Large intestine (tissue), 3 donors: ENCODE results near the gene NFIC. TPM values are rescaled to one million over a fixed set of nuclear protein-coding genes. Genes with fewer than 3 reads are reported as not detected.
"Not testable (repeated sequence)": the region's sequence is repeated elsewhere in the genome, so short reads cannot be mapped to it uniquely, and the experiment has no call there.

Experiments
- DNase-seq, 2 donors: peaks; one replicate each; pipeline versions ENCODE4 v3.0.0 to v3.0.0-alpha.2; 2013
- H3K27ac ChIP-seq: one replicate; pipeline ENCODE4 v1.5.1; 2013; ENCODE audit warnings: low read length
- H3K27me3 ChIP-seq: 2 replicates; pipeline ENCODE4 v1.6.1; 2013; ENCODE audit warnings: low read length; ENCODE audit not compliant: control insufficient read depth, insufficient read depth
- H3K36me3 ChIP-seq: 2 replicates; pipeline ENCODE4 v1.6.1; 2013; ENCODE audit warnings: low read length; ENCODE audit not compliant: control insufficient read depth, insufficient read depth
- H3K4me1 ChIP-seq: one replicate; pipeline ENCODE4 v1.6.1; 2013; ENCODE audit warnings: low read length; ENCODE audit not compliant: control insufficient read depth, insufficient read depth
- H3K4me3 ChIP-seq: one replicate; pipeline ENCODE4 v1.5.1; 2013; ENCODE audit warnings: low read length
- H3K9me3 ChIP-seq: one replicate; pipeline ENCODE4 v1.6.1; 2013; ENCODE audit warnings: mild to moderate bottlenecking, low read depth, low read length, moderate library complexity; ENCODE audit not compliant: control insufficient read depth
- WGBS: methylation state at CpG from one replicate; pipeline ENCODE4 v1.1.5; 2013; ENCODE audit warnings: low lambda C conversion rate; ENCODE audit not compliant: insufficient coverage; 5-methylcytosine and 5-hydroxymethylcytosine counted together
- polyA plus RNA-seq: library from polyadenylated mRNA; unstranded; fragments of 120-200 nt; gene quantifications from one replicate; pipeline ENCODE4 v1.2.1, GENCODE V29; 2013

The NFIC gene
- polyA plus RNA-seq, 1 donor: 17.0 TPM

GRCh38 chr19:3430366-3430680 is 63.9 kb downstream of the NFIC start:
- H3K27me3 ChIP-seq, H3K4me3 ChIP-seq, DNase-seq, H3K27ac ChIP-seq, H3K9me3 ChIP-seq, H3K4me1 ChIP-seq: not testable (repeated sequence)
- peaks cover 18% of the 10 kb centered on the region for H3K36me3 ChIP-seq
- no CpG with 5 or more reads among the region's 5 CpGs for WGBS

DNA sequence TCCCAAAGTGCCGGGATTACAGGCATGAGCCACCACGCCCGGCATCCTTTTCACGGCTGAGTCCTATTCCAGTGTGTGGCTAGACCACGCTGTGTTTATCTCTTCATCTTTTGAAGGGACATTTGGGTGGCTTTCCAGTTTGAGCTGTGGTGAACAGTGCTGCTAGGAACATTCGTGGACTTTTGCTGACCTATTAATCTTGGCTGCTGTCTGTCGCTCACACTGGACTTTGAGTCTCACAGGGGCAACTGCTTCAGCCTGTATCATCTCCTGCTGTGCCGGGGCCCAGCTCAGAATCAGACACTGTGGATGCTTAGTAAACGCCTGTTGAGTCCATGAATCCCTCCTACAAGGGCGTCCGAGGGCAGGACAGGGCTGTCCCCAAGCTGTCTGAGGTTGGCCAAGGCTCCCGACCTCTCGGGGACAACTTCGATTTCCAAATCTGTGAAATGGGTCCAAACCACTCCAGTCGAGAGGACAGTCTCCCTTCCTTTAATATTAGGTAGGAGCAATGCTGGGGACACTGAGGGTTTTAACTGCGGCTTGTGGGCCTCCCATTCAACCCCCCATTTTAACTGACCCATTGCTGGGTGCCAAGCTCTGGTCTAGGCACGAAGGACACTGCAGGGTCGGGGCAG is 65.5 kb downstream of the NFIC start:
- no peak overlapping the region for H3K4me3 ChIP-seq
- DNase-seq: no peak
- H3K27ac ChIP-seq: no peak overlapping the region
- peaks cover 17% of the 10 kb centered on the region for H3K36me3 ChIP-seq
- no peaks in the 10 kb centered on the region for H3K9me3 ChIP-seq
- no CpG with 5 or more reads among the region's 18 CpGs for WGBS
- H3K4me1 ChIP-seq: peaks cover 6% of the 10 kb centered on the region
- no peaks in the 10 kb centered on the region for H3K27me3 ChIP-seq

DNA sequence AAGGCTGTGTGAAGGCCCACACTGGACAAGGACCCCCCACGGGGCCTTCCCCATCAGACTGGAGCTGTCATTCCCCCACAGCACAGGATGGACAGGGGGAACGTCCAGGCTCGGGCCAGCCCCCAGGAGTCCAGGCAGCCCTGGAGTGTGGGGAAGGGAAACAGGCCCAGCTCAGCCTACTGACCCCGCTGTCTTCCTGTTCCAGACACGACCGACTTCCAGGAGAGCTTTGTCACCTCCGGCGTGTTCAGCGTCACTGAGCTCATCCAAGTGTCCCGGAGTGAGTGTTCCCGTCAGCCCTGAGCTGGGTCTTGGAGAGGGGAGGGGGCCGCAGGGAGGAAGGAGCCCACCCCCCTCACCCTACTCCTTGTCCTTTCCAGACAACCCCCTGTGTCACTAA is 66.9 kb downstream of the NFIC start:
- peaks cover 19% of the 10 kb centered on the region for H3K36me3 ChIP-seq
- no peak for DNase-seq
- H3K9me3 ChIP-seq: no peaks in the 10 kb centered on the region
- H3K27ac ChIP-seq: no peak overlapping the region
- H3K4me1 ChIP-seq: peaks cover 6% of the 10 kb centered on the region
- H3K4me3 ChIP-seq: no peak overlapping the region
- no CpG with 5 or more reads among the region's 12 CpGs for WGBS
- H3K27me3 ChIP-seq: no peaks in the 10 kb centered on the region

GRCh38 chr19:3433805-3434540 is 67.6 kb downstream of the NFIC start:
- Histone ChIP-seq H3K27ac (no peak overlapping the region), H3K27me3 (no peaks in the 10 kb centered on the region), H3K4me1 (peaks cover 6% of the 10 kb centered on the region), H3K9me3 (no peaks in the 10 kb centered on the region), H3K4me3 (no peak overlapping the region), H3K36me3 (peaks cover 23% of the 10 kb centered on the region)
- DNase-seq: no peak
- no CpG with 5 or more reads among the region's 11 CpGs for WGBS

DNA sequence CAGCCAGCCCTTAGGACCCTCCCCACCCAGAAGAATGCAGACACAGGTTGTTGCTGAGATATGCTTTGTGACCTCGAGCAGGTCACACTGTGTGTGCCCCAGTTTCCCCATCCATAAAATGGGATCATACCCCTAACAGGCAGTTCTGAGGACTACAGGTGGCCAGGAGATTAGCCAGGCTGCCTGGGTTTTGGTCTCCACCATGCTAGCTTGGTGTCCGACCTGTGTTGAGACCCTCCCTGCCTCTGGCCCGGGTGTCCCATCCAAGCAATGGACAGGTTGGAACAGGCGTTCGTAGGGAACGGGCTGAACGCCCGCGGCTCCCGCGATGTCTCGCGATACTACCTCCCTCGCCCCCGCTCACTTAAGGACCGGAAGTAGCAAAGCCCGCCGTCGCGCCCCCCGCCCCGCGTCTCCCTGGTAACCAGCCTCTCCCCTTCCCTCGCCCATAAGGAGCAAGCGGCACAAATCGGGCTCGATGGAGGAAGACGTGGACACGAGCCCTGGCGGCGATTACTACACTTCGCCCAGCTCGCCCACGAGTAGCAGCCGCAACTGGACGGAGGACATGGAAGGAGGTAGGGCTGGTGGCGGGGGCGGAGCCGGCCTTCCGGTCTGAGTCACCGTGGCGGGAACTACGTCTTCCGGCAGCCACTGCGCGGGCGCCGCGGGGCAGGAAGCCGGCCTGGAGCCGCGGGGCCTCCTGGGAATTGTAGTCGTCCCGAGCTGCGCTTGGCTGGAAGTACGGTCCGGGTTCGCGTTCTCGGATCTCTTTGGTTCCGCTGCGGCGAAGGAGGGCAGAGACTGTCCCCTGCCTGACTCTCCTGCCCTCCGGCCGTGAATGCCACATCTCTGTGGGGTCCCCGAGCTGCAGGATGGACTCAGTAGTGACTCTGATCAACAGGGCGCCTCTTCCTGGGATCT is 68.5 kb downstream of the NFIC start:
- H3K36me3 ChIP-seq: peaks cover 23% of the 10 kb centered on the region
- DNase-seq: peak; percentile 95 to 99
- H3K4me3 ChIP-seq: peak overlapping the region; percentile 71
- no CpG with 5 or more reads among the region's 67 CpGs for WGBS
- peaks cover 6% of the 10 kb centered on the region for H3K4me1 ChIP-seq
- peak overlapping the region; percentile 79 for H3K27ac ChIP-seq
- no peaks in the 10 kb centered on the region for H3K9me3 ChIP-seq
- no peaks in the 10 kb centered on the region for H3K27me3 ChIP-seq

GRCh38 chr19:3440082-3440481 is 73.7 kb downstream of the NFIC start:
- H3K27me3 ChIP-seq: no peaks in the 10 kb centered on the region
- H3K9me3 ChIP-seq: no peaks in the 10 kb centered on the region
- peaks cover 12% of the 10 kb centered on the region for H3K36me3 ChIP-seq
- DNase-seq: no peak
- H3K4me1 ChIP-seq: no peaks in the 10 kb centered on the region
- H3K27ac ChIP-seq: no peak overlapping the region
- no peak overlapping the region for H3K4me3 ChIP-seq
- no CpG with 5 or more reads among the region's 13 CpGs for WGBS

DNA sequence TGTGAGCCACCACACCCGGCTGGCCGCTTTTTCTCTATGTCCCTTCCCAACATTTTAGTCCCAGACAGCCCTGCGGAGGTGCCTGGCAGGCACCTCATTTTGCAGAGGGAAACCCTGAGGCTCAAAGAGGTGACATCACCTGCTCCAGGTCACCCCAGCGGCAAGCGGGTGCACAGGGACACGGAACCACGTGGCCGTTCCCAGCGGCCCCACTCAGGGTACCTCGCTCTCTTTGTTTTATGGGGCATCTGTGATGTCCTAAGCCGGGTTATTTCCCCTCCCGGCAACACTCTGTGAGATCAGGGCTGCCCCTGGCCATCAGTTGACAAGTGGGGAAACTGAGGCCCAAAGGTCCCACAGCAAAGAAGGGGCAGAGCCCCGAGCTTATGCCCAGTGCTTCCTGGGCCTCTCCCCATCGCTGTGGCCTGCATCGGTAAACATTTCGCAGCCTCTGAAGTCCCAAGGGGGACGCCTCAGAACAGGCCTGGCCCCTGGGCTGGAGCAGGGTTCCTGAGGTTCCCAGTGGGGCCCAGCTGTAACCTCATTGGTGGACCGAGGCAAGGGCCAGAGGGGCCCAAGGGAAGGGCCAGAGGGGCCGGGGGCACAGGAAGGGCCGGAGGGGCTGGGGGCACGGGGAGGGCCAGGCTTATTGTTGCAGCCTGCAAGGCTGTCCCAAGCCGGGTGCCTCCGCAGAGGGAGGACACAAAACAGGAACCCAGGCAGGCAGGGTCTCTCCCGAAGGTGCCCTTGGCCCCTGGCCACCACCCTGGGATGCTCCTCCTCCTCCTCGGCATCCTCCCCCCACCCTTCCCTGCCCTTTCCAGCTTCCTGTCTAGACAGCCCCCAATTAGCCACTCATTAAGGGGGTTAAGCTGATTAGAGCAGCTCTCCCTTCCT is 75.0 kb downstream of the NFIC start:
- Histone ChIP-seq H3K4me3 (no peak overlapping the region), H3K27ac (no peak overlapping the region), H3K36me3 (peaks cover 14% of the 10 kb centered on the region), H3K27me3 (no peaks in the 10 kb centered on the region), H3K9me3 (no peaks in the 10 kb centered on the region), H3K4me1 (no peaks in the 10 kb centered on the region)
- no CpG with 5 or more reads among the region's 25 CpGs for WGBS
- DNase-seq: no peak

DNA sequence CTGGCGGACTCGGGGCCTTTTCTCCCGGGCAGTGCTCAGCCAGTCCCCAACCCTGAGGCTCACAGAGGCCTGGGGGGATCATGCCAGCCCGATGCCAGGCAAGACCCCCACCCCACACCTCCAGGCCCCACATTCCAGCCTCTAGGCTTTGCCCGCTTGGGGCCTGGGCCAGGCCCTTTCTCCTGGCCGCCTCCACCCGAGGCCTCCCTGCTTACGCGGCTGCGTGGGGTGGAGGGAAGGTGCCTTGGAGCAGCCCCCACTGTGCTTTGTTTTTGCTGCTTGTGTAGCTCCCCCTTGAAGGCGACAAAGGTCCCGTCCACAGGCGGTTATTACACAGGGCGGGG is 75.6 kb downstream of the NFIC start:
- Histone ChIP-seq H3K36me3 (peaks cover 14% of the 10 kb centered on the region), H3K27ac (no peak overlapping the region), H3K4me1 (no peaks in the 10 kb centered on the region), H3K9me3 (no peaks in the 10 kb centered on the region), H3K4me3 (no peak overlapping the region), H3K27me3 (no peaks in the 10 kb centered on the region)
- WGBS: no CpG with 5 or more reads among the region's 14 CpGs
- DNase-seq: no peak

DNA sequence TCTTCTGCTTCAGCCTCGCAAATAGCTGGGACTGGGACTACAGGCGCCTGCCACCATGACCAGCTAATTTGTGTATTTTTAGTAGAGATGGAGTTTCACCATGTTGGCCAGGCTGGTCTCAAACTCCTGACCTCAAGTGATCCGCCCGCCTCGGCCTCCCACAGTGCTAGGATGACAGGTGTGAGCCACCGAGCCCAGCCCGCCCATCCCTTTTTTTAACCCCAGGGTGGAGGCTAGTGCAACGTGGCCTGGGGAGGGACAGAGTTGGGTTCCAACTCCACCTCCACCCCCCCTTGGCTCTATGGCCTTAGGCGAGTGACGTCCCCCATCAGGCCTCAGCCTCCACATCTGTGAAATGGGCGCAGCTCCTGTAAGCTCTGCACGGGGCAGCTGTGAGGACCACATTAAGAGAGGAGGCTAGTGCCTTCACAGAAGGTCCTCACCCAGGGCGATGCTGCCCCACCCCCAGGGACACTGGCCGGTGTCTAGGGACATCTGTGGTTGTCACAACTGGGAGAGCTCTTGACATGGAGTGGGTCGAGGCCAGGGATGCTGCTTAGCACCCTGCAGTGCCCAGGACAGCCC is 76.2 kb downstream of the NFIC start:
- no peak overlapping the region for H3K4me3 ChIP-seq
- no CpG with 5 or more reads among the region's 15 CpGs for WGBS
- H3K27me3 ChIP-seq: no peaks in the 10 kb centered on the region
- H3K9me3 ChIP-seq: no peaks in the 10 kb centered on the region
- DNase-seq: no peak
- H3K4me1 ChIP-seq: no peaks in the 10 kb centered on the region
- no peak overlapping the region for H3K27ac ChIP-seq
- H3K36me3 ChIP-seq: peaks cover 14% of the 10 kb centered on the region
